C4-2B (cell line): ENCODE measurements around the gene SFMBT2.

ENCODE experiments used
- CTCF ChIP-seq: fragments of 450-650 bp; conservative IDR thresholded peaks from 2 replicates; pipeline ENCODE4 v1.5.1; 2017; ENCODE audit warnings: mild to moderate bottlenecking
- ZFX ChIP-seq: fragments of 450-650 bp; IDR thresholded peaks from 2 replicates; pipeline ENCODE4 v1.6.1; 2017

- TF ChIP-seq CTCF (no peak), ZFX (no peak)
Measured at GRCh38 chr10:7364474-7364873, 46.4 kb downstream of the SFMBT2 start.
